ENCODE results near the gene PREX1.

DNA sequence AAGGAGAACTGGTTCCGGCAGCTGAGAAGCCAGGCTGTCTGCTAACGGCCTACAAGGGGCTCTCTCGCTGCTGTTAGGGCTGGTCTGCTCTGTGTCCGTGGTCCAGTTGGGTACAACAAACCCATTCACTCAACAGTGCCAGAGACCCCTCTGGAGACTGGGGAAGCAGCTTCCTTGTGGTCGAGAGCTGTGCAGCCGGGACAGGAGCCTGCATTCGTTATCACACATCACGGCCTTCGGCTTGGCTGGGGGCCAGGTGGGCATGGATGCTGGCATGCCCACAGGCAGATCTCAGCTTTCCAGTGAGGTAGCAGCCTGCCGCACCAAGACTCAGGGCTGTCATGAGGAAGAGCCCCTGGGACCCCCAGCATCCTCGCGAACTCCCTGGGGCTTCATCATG lies 124.7 kb downstream of the PREX1 start:
- TF ChIP-seq, protein P1, sequence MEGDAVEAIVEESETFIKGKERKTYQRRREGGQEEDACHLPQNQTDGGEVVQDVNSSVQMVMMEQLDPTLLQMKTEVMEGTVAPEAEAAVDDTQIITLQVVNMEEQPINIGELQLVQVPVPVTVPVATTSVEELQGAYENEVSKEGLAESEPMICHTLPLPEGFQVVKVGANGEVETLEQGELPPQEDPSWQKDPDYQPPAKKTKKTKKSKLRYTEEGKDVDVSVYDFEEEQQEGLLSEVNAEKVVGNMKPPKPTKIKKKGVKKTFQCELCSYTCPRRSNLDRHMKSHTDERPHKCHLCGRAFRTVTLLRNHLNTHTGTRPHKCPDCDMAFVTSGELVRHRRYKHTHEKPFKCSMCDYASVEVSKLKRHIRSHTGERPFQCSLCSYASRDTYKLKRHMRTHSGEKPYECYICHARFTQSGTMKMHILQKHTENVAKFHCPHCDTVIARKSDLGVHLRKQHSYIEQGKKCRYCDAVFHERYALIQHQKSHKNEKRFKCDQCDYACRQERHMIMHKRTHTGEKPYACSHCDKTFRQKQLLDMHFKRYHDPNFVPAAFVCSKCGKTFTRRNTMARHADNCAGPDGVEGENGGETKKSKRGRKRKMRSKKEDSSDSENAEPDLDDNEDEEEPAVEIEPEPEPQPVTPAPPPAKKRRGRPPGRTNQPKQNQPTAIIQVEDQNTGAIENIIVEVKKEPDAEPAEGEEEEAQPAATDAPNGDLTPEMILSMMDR (conservative IDR thresholded peaks at IDR 0.05; ENCODE audit: low read depth, low read length) = no peak
- TF ChIP-seq RFX5 (IDR thresholded peaks at IDR 0.05; ENCODE audit: low read depth, low read length) (no peak), POLR2A (IDR thresholded peaks at IDR 0.05; ENCODE audit: low read depth, low read length) (no peak), CEBPB (IDR thresholded peaks at IDR 0.05; ENCODE audit: low read depth, low read length) (no peak), BHLHE40 (IDR thresholded peaks at IDR 0.05; ENCODE audit: low read depth, low read length) (no peak), MAZ (IDR thresholded peaks at IDR 0.05; ENCODE audit: borderline replicate concordance, low read depth, low read length) (no peak), MXI1 (IDR thresholded peaks at IDR 0.05; ENCODE audit: borderline replicate concordance, low read depth, low read length) (no peak), MAFK (IDR thresholded peaks at IDR 0.05; ENCODE audit: low read depth, low read length) (no peak), FOS (IDR thresholded peaks at IDR 0.05; ENCODE audit: low read depth, low read length) (no peak), CHD1 (IDR thresholded peaks at IDR 0.05; ENCODE audit: low read depth, low read length) (no peak)
- TF ChIP-seq, protein P2, sequence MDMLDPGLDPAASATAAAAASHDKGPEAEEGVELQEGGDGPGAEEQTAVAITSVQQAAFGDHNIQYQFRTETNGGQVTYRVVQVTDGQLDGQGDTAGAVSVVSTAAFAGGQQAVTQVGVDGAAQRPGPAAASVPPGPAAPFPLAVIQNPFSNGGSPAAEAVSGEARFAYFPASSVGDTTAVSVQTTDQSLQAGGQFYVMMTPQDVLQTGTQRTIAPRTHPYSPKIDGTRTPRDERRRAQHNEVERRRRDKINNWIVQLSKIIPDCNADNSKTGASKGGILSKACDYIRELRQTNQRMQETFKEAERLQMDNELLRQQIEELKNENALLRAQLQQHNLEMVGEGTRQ (IDR thresholded peaks at IDR 0.05; ENCODE audit: low read depth, low read length) = no peak
